H9 (cell line): Measurements from ENCODE around the gene FAM83E. TPM values are rescaled to one million over a fixed set of nuclear protein-coding genes. Genes with fewer than 3 reads are reported as not detected.
A peak's percentile ranks its signal among the peaks of the same experiment; 100 is the strongest.

Experiments
- DNase-seq: peaks from one replicate; pipeline ENCODE4 v3.0.0-alpha.2; 2017
- H2AFZ ChIP-seq: one replicate; pipeline ENCODE4 v1.6.1; 2013; ENCODE audit warnings: mild to moderate bottlenecking, low read length, control low read depth, moderate library complexity
- H2AK5ac ChIP-seq: 2 replicates; pipeline ENCODE4 v1.6.1; 2013; ENCODE audit warnings: low read length, control low read depth, mixed read lengths; ENCODE audit not compliant: insufficient read length
- H2BK120ac ChIP-seq: one replicate; pipeline ENCODE4 v1.6.1; 2013; ENCODE audit warnings: low read depth, mild to moderate bottlenecking, low read length, control low read depth, inconsistent platforms; ENCODE audit not compliant: poor library complexity, severe bottlenecking
- H2BK12ac ChIP-seq: 2 replicates; pipeline ENCODE4 v1.6.1; 2013; ENCODE audit warnings: low read length, control low read depth, mixed read lengths, low read depth; ENCODE audit not compliant: insufficient read length
- H2BK15ac ChIP-seq: 2 replicates; pipeline ENCODE4 v1.6.1; 2013; ENCODE audit warnings: low read depth, low read length, control low read depth
- H2BK20ac ChIP-seq: one replicate; pipeline ENCODE4 v1.6.1; 2013; ENCODE audit warnings: low read depth, mild to moderate bottlenecking, low read length, control low read depth, inconsistent platforms; ENCODE audit not compliant: poor library complexity, severe bottlenecking
- H2BK5ac ChIP-seq: 2 replicates; pipeline ENCODE4 v1.6.1; 2013; ENCODE audit warnings: low read length, control low read depth, mixed read lengths; ENCODE audit not compliant: insufficient read length
- H3K14ac ChIP-seq: 2 replicates; pipeline ENCODE4 v1.6.1; 2013; ENCODE audit warnings: low read length, control low read depth; ENCODE audit not compliant: insufficient read depth
- H3K18ac ChIP-seq: 2 replicates; pipeline ENCODE4 v1.6.1; 2013; ENCODE audit warnings: low read depth, mild to moderate bottlenecking, mixed read lengths, low read length, control low read depth; ENCODE audit not compliant: insufficient read length
- H3K23ac ChIP-seq: 2 replicates; pipeline ENCODE4 v1.6.1; 2013; ENCODE audit warnings: low read length, control low read depth, mixed read lengths, low read depth; ENCODE audit not compliant: insufficient read length
- H3K23me2 ChIP-seq: 2 replicates; pipeline ENCODE4 v1.6.1; 2013; ENCODE audit warnings: low read depth, mild to moderate bottlenecking, mixed read lengths, low read length, control low read depth; ENCODE audit not compliant: insufficient read length, poor library complexity, severe bottlenecking
- H3K27ac ChIP-seq: 2 replicates; pipeline ENCODE4 v1.5.1; 2013; ENCODE audit warnings: low read length, control low read depth, mixed read lengths, low read depth; ENCODE audit not compliant: insufficient read length
- H3K27me3 ChIP-seq: 2 replicates; pipeline ENCODE4 v1.6.1; 2013; ENCODE audit warnings: low read length, control low read depth, inconsistent platforms; ENCODE audit not compliant: insufficient read depth
- H3K4ac ChIP-seq: 2 replicates; pipeline ENCODE4 v1.6.1; 2013; ENCODE audit warnings: low read depth, mild to moderate bottlenecking, control low read depth, inconsistent platforms, low read length, moderate library complexity
- H3K4me1 ChIP-seq: 2 replicates; pipeline ENCODE4 v1.6.1; 2013; ENCODE audit warnings: low read length, control low read depth, inconsistent platforms; ENCODE audit not compliant: insufficient read depth
- H3K4me2 ChIP-seq: 2 replicates; pipeline ENCODE4 v1.6.1; 2013; ENCODE audit warnings: low read length, control low read depth, mixed read lengths; ENCODE audit not compliant: insufficient read length, insufficient read depth
- H3K56ac ChIP-seq: 2 replicates; pipeline ENCODE4 v1.6.1; 2013; ENCODE audit warnings: low read depth, mild to moderate bottlenecking, mixed read lengths, low read length, control low read depth; ENCODE audit not compliant: insufficient read length
- H3K79me1 ChIP-seq: 2 replicates; pipeline ENCODE4 v1.6.1; 2013; ENCODE audit warnings: low read depth, mild to moderate bottlenecking, moderate library complexity, low read length, control low read depth, inconsistent platforms; ENCODE audit not compliant: insufficient read depth, poor library complexity, severe bottlenecking
- H3K79me2 ChIP-seq: 2 replicates; pipeline ENCODE4 v1.6.1; 2013; ENCODE audit warnings: low read length, control low read depth, inconsistent platforms; ENCODE audit not compliant: insufficient read depth
- H3K9ac ChIP-seq: 2 replicates; pipeline ENCODE4 v1.6.1; 2013; ENCODE audit warnings: low read length, control low read depth, mixed read lengths; ENCODE audit not compliant: insufficient read length; ENCODE audit errors: extremely low read depth
- H3K9me3 ChIP-seq: one replicate; pipeline ENCODE4 v1.6.1; 2013; ENCODE audit warnings: low read depth, low read length, inconsistent platforms; ENCODE audit not compliant: control insufficient read depth
- H3T11ph ChIP-seq: one replicate; pipeline ENCODE4 v1.6.1; 2013; ENCODE audit warnings: mild to moderate bottlenecking, low read length, control low read depth, inconsistent platforms
- H4K20me1 ChIP-seq: one replicate; pipeline ENCODE4 v1.6.1; 2013; ENCODE audit not compliant: control insufficient read depth, insufficient read length, insufficient read depth
- H4K5ac ChIP-seq: 2 replicates; pipeline ENCODE4 v1.6.1; 2013; ENCODE audit warnings: low read depth, mild to moderate bottlenecking, mixed read lengths, low read length, control low read depth; ENCODE audit not compliant: insufficient read length
- H4K8ac ChIP-seq: replicated peaks from 2 replicates; pipeline ENCODE4 v1.6.1; 2013; ENCODE audit warnings: low read length, control low read depth, mixed read lengths, low read depth; ENCODE audit not compliant: insufficient read length
- H4K91ac ChIP-seq: 2 replicates; pipeline ENCODE4 v1.6.1; 2013; ENCODE audit warnings: low read depth, mild to moderate bottlenecking, moderate library complexity, mixed read lengths, low read length, control low read depth; ENCODE audit not compliant: insufficient read length
- H3K27ac Mint-ChIP-seq, 3 experiments: 2 replicates in 2 of 3; 3 replicates in 1 of 3; pipeline ENCODE4 v1.8.0; 2020 to 2021; ENCODE audit warnings: mixed read lengths in 3 of 3, mild to moderate bottlenecking in 1 of 3, moderate library complexity in 1 of 3
- H3K27me3 Mint-ChIP-seq: 2 replicates; pipeline ENCODE4 v1.8.0; 2021; ENCODE audit warnings: low read depth, mild to moderate bottlenecking, moderate library complexity, mixed read lengths
- H3K36me3 Mint-ChIP-seq, 3 experiments: 2 replicates in 2 of 3; 3 replicates in 1 of 3; pipeline ENCODE4 v1.8.0; 2020 to 2021; ENCODE audit warnings: low read depth in 3 of 3, mixed read lengths in 3 of 3; ENCODE audit not compliant: insufficient read depth in 1 of 3
- H3K4me1 Mint-ChIP-seq, 2 experiments: 2 replicates each; pipeline ENCODE4 v1.8.0; 2020; ENCODE audit warnings: mixed read lengths in 2 of 2
- H3K4me3 Mint-ChIP-seq, 2 experiments: 2 replicates in 1 of 2; 3 replicates in 1 of 2; pipeline ENCODE4 v1.8.0; 2020 to 2021; ENCODE audit warnings: mild to moderate bottlenecking in 2 of 2, mixed read lengths in 2 of 2, moderate library complexity in 1 of 2
- H3K9me3 Mint-ChIP-seq, 2 experiments: 2 replicates in 1 of 2; 3 replicates in 1 of 2; pipeline ENCODE4 v1.8.0; 2020; ENCODE audit warnings: mild to moderate bottlenecking in 2 of 2, mixed read lengths in 2 of 2, moderate library complexity in 1 of 2
- WGBS: extraction: QIAGEN DNeasy Blood & Tissue Kit; methylation state at CpG from one replicate; pipeline ENCODE4 v1.1.7; 2013; ENCODE audit warnings: missing lambda C conversion rate, low lambda C conversion rate, mixed read lengths; ENCODE audit not compliant: insufficient read length; ENCODE audit errors: extremely low coverage; 5-methylcytosine and 5-hydroxymethylcytosine counted together
- total RNA-seq: library from RNA; stranded (reverse); gene quantifications from 2 replicates; pipeline ENCODE4 v1.2.1, GENCODE V29; 2021
- TF ChIP-seq, protein P1 (sequence below): fragments of 200-600 bp; sonication (generic); conservative IDR thresholded peaks from 3 replicates; pipeline ENCODE4 v1.8.0; 2021; ENCODE audit warnings: antibody characterized with exemption, mild to moderate bottlenecking

FAM83E gene
- total RNA-seq, 1 experiment from 2014 or later: 9.2 TPM

DNA sequence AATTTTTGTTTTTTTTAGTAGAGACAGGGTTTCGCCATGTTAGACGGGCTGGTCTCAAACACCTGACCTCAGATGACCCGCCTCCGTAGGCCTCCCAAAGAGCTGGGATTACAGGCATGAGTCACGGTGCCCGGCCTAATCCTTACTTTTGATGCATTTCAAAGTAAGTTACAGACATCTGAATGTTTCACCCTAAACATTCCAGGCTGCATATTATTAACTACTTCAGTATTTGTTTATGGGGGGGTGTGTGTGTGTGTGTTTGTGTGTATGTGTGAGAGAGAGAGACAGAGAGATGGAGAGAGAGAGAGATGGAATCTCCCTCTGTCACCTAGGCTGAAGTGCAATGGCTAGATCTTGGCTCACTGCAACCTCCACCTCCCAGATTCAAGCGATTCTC lies 49.8 kb downstream of the FAM83E start:
- H3T11ph ChIP-seq: no peak overlapping the region
- no peak overlapping the region for H3K4ac ChIP-seq
- H3K9ac ChIP-seq: no peak overlapping the region
- H3K9me3 Mint-ChIP-seq: no peaks in the 10 kb centered on the region; a peak in 1 of 5 replicates
- TF ChIP-seq, protein P1, sequence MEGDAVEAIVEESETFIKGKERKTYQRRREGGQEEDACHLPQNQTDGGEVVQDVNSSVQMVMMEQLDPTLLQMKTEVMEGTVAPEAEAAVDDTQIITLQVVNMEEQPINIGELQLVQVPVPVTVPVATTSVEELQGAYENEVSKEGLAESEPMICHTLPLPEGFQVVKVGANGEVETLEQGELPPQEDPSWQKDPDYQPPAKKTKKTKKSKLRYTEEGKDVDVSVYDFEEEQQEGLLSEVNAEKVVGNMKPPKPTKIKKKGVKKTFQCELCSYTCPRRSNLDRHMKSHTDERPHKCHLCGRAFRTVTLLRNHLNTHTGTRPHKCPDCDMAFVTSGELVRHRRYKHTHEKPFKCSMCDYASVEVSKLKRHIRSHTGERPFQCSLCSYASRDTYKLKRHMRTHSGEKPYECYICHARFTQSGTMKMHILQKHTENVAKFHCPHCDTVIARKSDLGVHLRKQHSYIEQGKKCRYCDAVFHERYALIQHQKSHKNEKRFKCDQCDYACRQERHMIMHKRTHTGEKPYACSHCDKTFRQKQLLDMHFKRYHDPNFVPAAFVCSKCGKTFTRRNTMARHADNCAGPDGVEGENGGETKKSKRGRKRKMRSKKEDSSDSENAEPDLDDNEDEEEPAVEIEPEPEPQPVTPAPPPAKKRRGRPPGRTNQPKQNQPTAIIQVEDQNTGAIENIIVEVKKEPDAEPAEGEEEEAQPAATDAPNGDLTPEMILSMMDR: no peak
- no peaks in the 10 kb centered on the region for H3K36me3 Mint-ChIP-seq
- no peak overlapping the region for H2AK5ac ChIP-seq
- H3K56ac ChIP-seq: no peak overlapping the region
- no peak overlapping the region for H3K14ac ChIP-seq
- no peak overlapping the region for H3K4me2 ChIP-seq
- WGBS: no CpG with 5 or more reads among the region's 7 CpGs
- H3K79me2 ChIP-seq: no peaks in the 10 kb centered on the region
- H3K27me3 Mint-ChIP-seq: peaks cover 8% of the 10 kb centered on the region
- no peak overlapping the region for H2BK20ac ChIP-seq
- H2BK120ac ChIP-seq: no peak overlapping the region
- H3K18ac ChIP-seq: no peak overlapping the region
- H2AFZ ChIP-seq: no peak overlapping the region
- peaks cover 3% of the 10 kb centered on the region for H3K23me2 ChIP-seq
- H3K79me1 ChIP-seq: no peaks in the 10 kb centered on the region
- H2BK12ac ChIP-seq: no peak overlapping the region
- no peak overlapping the region for H3K27ac ChIP-seq
- no peak overlapping the region for H4K91ac ChIP-seq
- H3K4me3 Mint-ChIP-seq: no peak overlapping the region
- no peak overlapping the region for H3K23ac ChIP-seq
- no peaks in the 10 kb centered on the region for H3K4me1 ChIP-seq
- no peak overlapping the region for H2BK5ac ChIP-seq
- no peak for DNase-seq
- no peaks in the 10 kb centered on the region for H3K27me3 ChIP-seq
- H3K27ac Mint-ChIP-seq: peak overlapping the region in 1 of 3 experiments; percentile 52; a peak in 3 of 7 replicates
- H4K20me1 ChIP-seq: no peaks in the 10 kb centered on the region
- no peak overlapping the region for H4K8ac ChIP-seq
- peaks cover 8 to 16% of the 10 kb centered on the region in 2 experiments for H3K4me1 Mint-ChIP-seq
- H2BK15ac ChIP-seq: no peak overlapping the region
- H4K5ac ChIP-seq: no peak overlapping the region
- no peaks in the 10 kb centered on the region for H3K9me3 ChIP-seq

Other genes with a start within 250 kb of the FAM83E start
- gene KDELR1, start 223.5 kb downstream of the FAM83E start, total RNA-seq: 195 and 198 TPM in 2 replicates
- 5.9 and 6.2 TPM in 2 replicates for gene GRIN2D, start 221.4 kb downstream of the FAM83E start, total RNA-seq
- gene GRWD1, start 169.1 kb downstream of the FAM83E start, total RNA-seq: 92.0 and 94.6 TPM in 2 replicates
- gene KCNJ14, start 159.5 kb downstream of the FAM83E start, total RNA-seq: 1.1 and 1.2 TPM in 2 replicates
- 97.1 and 103 TPM in 2 replicates for gene CYTH2, start 145.7 kb downstream of the FAM83E start, total RNA-seq
- 14.4 and 15.2 TPM in 2 replicates for gene LMTK3, start 103.2 kb downstream of the FAM83E start, total RNA-seq
- gene SULT2B1, start 62.9 kb downstream of the FAM83E start, total RNA-seq: 1.3 and 1.7 TPM in 2 replicates
- not detected in 2 replicates for gene SPACA4, start 8.3 kb downstream of the FAM83E start, total RNA-seq
- gene RPL18, start 4.1 kb upstream of the FAM83E start, total RNA-seq: 1,855 and 1,874 TPM in 2 replicates
- gene SPHK2, start 4.4 kb upstream of the FAM83E start, total RNA-seq: 55.0 and 57.2 TPM in 2 replicates
- gene DBP, start 22.3 kb upstream of the FAM83E start, total RNA-seq: 11.4 and 12.6 TPM in 2 replicates
- gene CA11, start 31.1 kb upstream of the FAM83E start, total RNA-seq: 102 and 107 TPM in 2 replicates
- gene NTN5, start 57.9 kb upstream of the FAM83E start, total RNA-seq: 0.33 and 0.55 TPM in 2 replicates
- 11.4 and 13.2 TPM in 2 replicates for gene FUT2, start 80.9 kb upstream of the FAM83E start, total RNA-seq
- 1.4 and 1.6 TPM in 2 replicates for gene MAMSTR, start 104.6 kb upstream of the FAM83E start, total RNA-seq
- gene RASIP1, start 125.5 kb upstream of the FAM83E start, total RNA-seq: 2.4 and 2.8 TPM in 2 replicates
- 2.6 and 3.7 TPM in 2 replicates for gene IZUMO1, start 131.8 kb upstream of the FAM83E start, total RNA-seq
- gene FUT1, start 137.6 kb upstream of the FAM83E start, total RNA-seq: 15.9 and 16.1 TPM in 2 replicates
- 0.55 and 0.90 TPM in 2 replicates for gene FGF21, start 140.4 kb upstream of the FAM83E start, total RNA-seq
- gene BCAT2, start 196.0 kb upstream of the FAM83E start, total RNA-seq: 30.6 and 32.7 TPM in 2 replicates
- gene HSD17B14, start 221.4 kb upstream of the FAM83E start, total RNA-seq: 11.2 and 11.6 TPM in 2 replicates